SHP77 (cell line): Measurements from ENCODE around the gene BLOC1S4.

Experiments used
- DNase-seq, 2 experiments: peaks; one replicate each; lab custom pipeline; 2025; lab: John Stamatoyannopoulos, UW

Gene BLOC1S4

DNA sequence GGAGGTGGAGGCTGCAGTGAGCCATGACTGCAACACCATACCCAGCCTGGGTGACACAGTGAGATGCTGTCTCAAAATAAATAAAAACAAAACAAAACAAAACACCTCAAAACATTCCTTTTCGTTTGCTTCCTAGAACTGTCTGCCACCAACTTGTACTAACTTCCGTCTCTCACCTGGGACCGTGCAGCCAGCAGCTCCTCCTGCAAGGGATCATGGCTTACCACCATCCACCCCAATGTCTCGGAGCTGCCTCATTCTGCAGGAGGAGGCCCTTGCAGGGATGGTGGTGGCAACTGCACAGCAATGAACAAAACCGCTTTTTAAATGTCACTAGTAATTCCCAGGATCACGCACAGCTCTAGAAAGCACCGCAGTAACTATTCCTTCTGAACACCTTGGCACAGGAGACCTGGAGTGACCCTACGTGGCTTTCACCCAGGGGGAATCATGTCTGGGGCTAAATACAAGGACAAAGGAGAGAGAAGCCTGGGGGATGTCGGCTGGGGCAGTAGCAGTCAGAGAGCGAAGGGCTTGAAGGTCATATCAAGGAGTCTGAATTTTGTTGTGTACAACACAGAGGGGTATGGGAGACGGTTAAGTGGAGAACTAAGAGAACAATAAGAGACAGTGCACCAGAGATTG lies 49.1 kb downstream of the BLOC1S4 start:
- DNase-seq: no peak

GRCh38 chr4:6765703-6766102 lies 49.7 kb downstream of the BLOC1S4 start:
- no peak for DNase-seq
